H1 (cell line): ENCODE results near the gene TK1. TPM values are rescaled to one million over a fixed set of nuclear protein-coding genes. Genes with fewer than 3 reads are reported as not detected.

Experiments
- CTCF ChIA-PET: fragments of 300-600 bp; sonication (Branson Sonifier 250); formaldehyde crosslinking; loops from one replicate; lab custom pipeline; 2021; ENCODE audit not compliant: partially characterized antibody; lab: Charles Lee
- POLR2A ChIA-PET: fragments of 300-600 bp; sonication (Branson Sonifier 250); formaldehyde crosslinking; loops from one replicate; lab custom pipeline; 2021; ENCODE audit warnings: inconsistent platforms; ENCODE audit not compliant: partially characterized antibody; lab: Charles Lee
- DNase-seq, 2 experiments: peaks; one replicate each; pipeline versions ENCODE4 v3.0.0 to v3.0.0-alpha.2; 2010 to 2022; ENCODE audit warnings: low spot score in 2 of 2, low read depth in 1 of 2, mixed read lengths in 1 of 2
- FAIRE-seq: peaks from 2 replicates; lab custom pipeline; 2011; peaks lifted over from hg19 to GRCh38; lab: Jason Lieb, UNC
- H2AFZ ChIP-seq: 2 replicates; pipeline ENCODE4 v1.8.1; 2012; ENCODE audit warnings: low read length, inconsistent platforms
- H2AK5ac ChIP-seq: 2 replicates; pipeline ENCODE4 v1.6.1; 2013; ENCODE audit warnings: low read depth, low read length
- H2BK120ac ChIP-seq: replicated peaks from 2 replicates; pipeline ENCODE3; 2013; ENCODE audit warnings: low read depth, low read length, inconsistent platforms
- H2BK12ac ChIP-seq: 2 replicates; pipeline ENCODE4 v1.6.1; 2013; ENCODE audit warnings: low read depth, low read length
- H2BK15ac ChIP-seq: 2 replicates; pipeline ENCODE4 v1.6.1; 2013; ENCODE audit warnings: low read length
- H2BK20ac ChIP-seq: 2 replicates; pipeline ENCODE4 v1.6.1; 2013; ENCODE audit warnings: low read length
- H2BK5ac ChIP-seq: 2 replicates; pipeline ENCODE4 v1.6.1; 2013; ENCODE audit warnings: low read depth, low read length
- H3K14ac ChIP-seq: 2 replicates; pipeline ENCODE4 v1.6.1; 2013; ENCODE audit warnings: inconsistent platforms; ENCODE audit not compliant: insufficient read length
- H3K18ac ChIP-seq: 2 replicates; pipeline ENCODE4 v1.6.1; 2013; ENCODE audit warnings: low read length; ENCODE audit errors: extremely low read depth
- H3K23ac ChIP-seq: 2 replicates; pipeline ENCODE4 v1.6.1; 2013; ENCODE audit warnings: inconsistent platforms; ENCODE audit not compliant: insufficient read length
- H3K23me2 ChIP-seq: 2 replicates; pipeline ENCODE4 v1.6.1; 2013; ENCODE audit warnings: low read depth, low read length
- H3K27ac ChIP-seq: 2 replicates; pipeline ENCODE4 v1.6.1; 2011; ENCODE audit warnings: low read depth, low read length, inconsistent platforms
- H3K27me3 ChIP-seq, 4 experiments: replicated peaks in 1 of 4; 1 replicate in 1 of 4; 2 replicates in 3 of 4; pipeline versions ENCODE4 v1.6.1 to v1.8.1; 2011 to 2013; ENCODE audit warnings: low read length in 3 of 4, mild to moderate bottlenecking in 3 of 4, inconsistent platforms in 2 of 4, mixed read lengths in 2 of 4, moderate library complexity in 1 of 4; ENCODE audit not compliant: control insufficient read depth in 3 of 4, insufficient read depth in 3 of 4; ENCODE audit errors: extremely low read depth in 1 of 4
- H3K36me3 ChIP-seq, 4 experiments: 2 replicates each; pipeline versions ENCODE4 v1.6.1 to v1.8.1; 2011 to 2013; ENCODE audit warnings: mild to moderate bottlenecking in 4 of 4, low read length in 3 of 4, moderate library complexity in 2 of 4, control low read depth in 1 of 4, inconsistent platforms in 1 of 4; ENCODE audit not compliant: insufficient read depth in 4 of 4, control insufficient read depth in 2 of 4
- H3K4ac ChIP-seq: replicated peaks from 2 replicates; pipeline ENCODE3; 2013; ENCODE audit warnings: low read length, low read depth, mixed read lengths, inconsistent platforms; ENCODE audit not compliant: insufficient read length
- H3K4me1 ChIP-seq, 4 experiments: replicated peaks in 1 of 4; 1 replicate in 1 of 4; 2 replicates in 3 of 4; pipeline versions ENCODE4 v1.6.1 to v1.8.1; 2011 to 2013; ENCODE audit warnings: low read length in 3 of 4, inconsistent platforms in 2 of 4, mixed read lengths in 1 of 4; ENCODE audit not compliant: insufficient read depth in 4 of 4, control insufficient read depth in 3 of 4
- H3K4me2 ChIP-seq, 2 experiments: 2 replicates each; pipeline versions ENCODE4 v1.6.1 to v1.8.1; 2011 to 2013; ENCODE audit warnings: low read depth in 2 of 2, low read length in 2 of 2, control low read depth in 1 of 2, inconsistent platforms in 1 of 2, mild to moderate bottlenecking in 1 of 2; ENCODE audit not compliant: insufficient read depth in 1 of 2
- H3K4me3 ChIP-seq, 4 experiments: fragments of 200-600, 300-600 bp in 1 of 4; sonication (generic), shearing (Covaris generic), sonication (Bioruptor Twin) in 1 of 4; 2 replicates each; pipeline versions ENCODE4 v1.5.1 to v1.8.1; 2011 to 2016; ENCODE audit warnings: low read length in 4 of 4, low read depth in 3 of 4, control low read depth in 2 of 4, inconsistent platforms in 2 of 4, mild to moderate bottlenecking in 2 of 4, mixed read lengths in 1 of 4, moderate library complexity in 1 of 4; ENCODE audit not compliant: insufficient read depth in 2 of 4; ENCODE audit errors: extremely low read depth in 1 of 4
- H3K56ac ChIP-seq: replicated peaks from 2 replicates; pipeline ENCODE3; 2013; ENCODE audit warnings: low read depth, mild to moderate bottlenecking, mixed read lengths, low read length, inconsistent platforms; ENCODE audit not compliant: insufficient read length
- H3K79me1 ChIP-seq: 2 replicates; pipeline ENCODE4 v1.6.1; 2013; ENCODE audit warnings: low read depth, low read length, control low read depth
- H3K79me2 ChIP-seq, 2 experiments: 2 replicates each; pipeline versions ENCODE4 v1.6.1 to v1.8.1; 2012 to 2013; ENCODE audit warnings: low read length in 2 of 2, mild to moderate bottlenecking in 2 of 2, inconsistent platforms in 1 of 2; ENCODE audit not compliant: insufficient read depth in 2 of 2, control insufficient read depth in 1 of 2
- H3K9ac ChIP-seq, 4 experiments: replicated peaks in 1 of 4; 1 replicate in 1 of 4; 2 replicates in 3 of 4; pipeline versions ENCODE4 v1.6.1 to v1.8.1; 2011 to 2013; ENCODE audit warnings: low read depth in 3 of 4, low read length in 3 of 4, control low read depth in 2 of 4, mild to moderate bottlenecking in 2 of 4, moderate library complexity in 2 of 4, inconsistent platforms in 1 of 4; ENCODE audit errors: extremely low read depth in 1 of 4
- H3K9me3 ChIP-seq, 2 experiments: 2 replicates each; pipeline versions ENCODE4 v1.6.1 to v1.8.1; 2012 to 2013; ENCODE audit warnings: mild to moderate bottlenecking in 2 of 2, moderate library complexity in 2 of 2, control low read depth in 1 of 2, inconsistent platforms in 1 of 2, low read depth in 1 of 2, low read length in 1 of 2, mixed read lengths in 1 of 2; ENCODE audit not compliant: insufficient read depth in 2 of 2
- H4K20me1 ChIP-seq, 2 experiments: replicated peaks in 1 of 2; 2 replicates each; pipeline versions ENCODE3 to v1.8.1; 2011 to 2013; ENCODE audit warnings: inconsistent platforms in 2 of 2, low read length in 2 of 2, mild to moderate bottlenecking in 1 of 2; ENCODE audit not compliant: insufficient read depth in 2 of 2, control insufficient read depth in 1 of 2
- H4K5ac ChIP-seq: 2 replicates; pipeline ENCODE4 v1.6.1; 2013; ENCODE audit warnings: low read length, low read depth, mixed read lengths, inconsistent platforms; ENCODE audit not compliant: insufficient read length
- H4K8ac ChIP-seq: 2 replicates; pipeline ENCODE4 v1.8.0; 2013; ENCODE audit warnings: mild to moderate bottlenecking, moderate library complexity, low read length, inconsistent platforms; ENCODE audit not compliant: insufficient read depth; ENCODE audit errors: extremely low read depth
- H4K91ac ChIP-seq: replicated peaks from 2 replicates; pipeline ENCODE3; 2013; ENCODE audit warnings: low read length, mixed read lengths, inconsistent platforms; ENCODE audit not compliant: insufficient read length
- HDAC6 ChIP-seq: IDR thresholded peaks from one replicate; pipeline ENCODE4 v1.7.1; 2012; ENCODE audit warnings: low read depth, mild to moderate bottlenecking, inconsistent platforms, low read length, moderate library complexity
- TBP ChIP-seq: IDR thresholded peaks from 2 replicates; pipeline ENCODE4 v1.6.1; 2011; ENCODE audit warnings: low read depth, low read length, improper control_type of control experiment
- WGBS, 2 experiments: shearing (Covaris generic) in 1 of 2; methylation state at CpG; one replicate each; pipeline versions ENCODE4 v1.1.6 to v1.1.7; 2013 to 2015; ENCODE audit warnings: low lambda C conversion rate in 2 of 2, mixed read lengths in 2 of 2, inconsistent platforms in 1 of 2, low coverage in 1 of 2, missing lambda C conversion rate in 1 of 2; ENCODE audit not compliant: insufficient replicate concordance in 2 of 2, insufficient coverage in 1 of 2, insufficient read length in 1 of 2; ENCODE audit errors: extremely low coverage in 1 of 2, missing lambda C conversion rate in 1 of 2; 5-methylcytosine and 5-hydroxymethylcytosine counted together
- polyA plus RNA-seq, 7 experiments: library from polyadenylated mRNA; depleted of rRNA in 3 of 7; stranded (reverse) in 5 of 7; unstranded in 2 of 7; fragments of >200 nt in 5 of 7; fragments of 200-250 nt in 2 of 7; gene quantifications; 1 replicate in 5 of 7; 2 replicates in 1 of 7; 4 replicates in 1 of 7; pipeline versions ENCODE4 v1.2.1 to v1.2.3, GENCODE V29; 2011 to 2013; ENCODE audit warnings: missing spikeins in 2 of 7, mixed read lengths in 2 of 7
- total RNA-seq: library from RNA; stranded (reverse); fragmentation: NEBNext Ultra II Directional; extraction: Animal tissue kit (Norgen Biotek cat#: 25700); gene quantifications from 2 replicates; pipeline ENCODE4 v1.2.1, GENCODE V29; 2021

The TK1 gene
- total and polyA plus RNA-seq, 2 of the 8 experiments (the other 6 are each of a cell fraction or from before 2014, with no cell fraction given), result 66.9 to 147 TPM

GRCh38 chr17:78133179-78133951 is 53.5 kb downstream of the TK1 start:
- no peak for DNase-seq
- Histone ChIP-seq H2BK5ac (peak overlapping the region; percentile 54; the same call in 1 of the 2 replicates), H4K91ac (peak overlapping the region; percentile 25), H2AK5ac (peak overlapping the region; percentile 95), H2BK12ac (peak overlapping the region; percentile 98; the same call in 1 of the 2 replicates), H3K56ac (no peak overlapping the region), H2BK20ac (no peak overlapping the region), H3K27me3 (peaks cover 0 to 26% (median 17%) of the 10 kb centered on the region in 4 experiments; a peak in 5 of 7 replicates), H3K4me3 (no peak overlapping the region), H2BK15ac (peak overlapping the region; percentile 96), H4K20me1 (peaks cover 0 to 4% of the 10 kb centered on the region in 2 experiments), H3K4me1 (peaks cover 0 to 25% (median 7%) of the 10 kb centered on the region in 4 experiments; a peak in 5 of 7 replicates), H2BK120ac (no peak overlapping the region), H3K23me2 (peaks cover under 1% of the 10 kb centered on the region; the same call in 1 of the 2 replicates), H3K4ac (no peak overlapping the region), H3K4me2 (no peak overlapping the region), H3K18ac (no peak overlapping the region), H3K27ac (no peak overlapping the region), H3K14ac (no peak overlapping the region), H4K5ac (no peak overlapping the region), H3K79me2 (no peaks in the 10 kb centered on the region), H3K36me3 (no peaks in the 10 kb centered on the region), H3K9me3 (no peaks in the 10 kb centered on the region), H3K79me1 (no peaks in the 10 kb centered on the region), H3K9ac (no peak overlapping the region), H4K8ac (peak overlapping the region; percentile 11; the same call in 1 of the 2 replicates), H2AFZ (no peak overlapping the region), H3K23ac (no peak overlapping the region)
- ChIA-PET POLR2A (interaction anchor here (0.6 to 4.6 kb wide), 6 partner anchors 20 to 81 kb away, joined by 3 to 16 read pairs (median 6); partner anchors contain the start of genes AFMID, BIRC5 and TK1), CTCF (interaction anchor here (0.6 to 8.0 kb wide), 18 partner anchors 10 to 275 kb away, joined by 3 to 122 read pairs (median 5); partner anchors contain the start of genes AFMID, TK1 and TMC6)
- no peak for FAIRE-seq
- no peak for TF ChIP-seq HDAC6
- no peak for TF ChIP-seq TBP
- 90% methylated on average over 30 of the region's 30 CpGs; no CpG with 5 or more reads in 1 of the 2 experiments for WGBS, 2 experiments
